Activated CD4-positive, alpha-beta T cell treated with anti-CD3 and anti-CD28 coated beads for 36 hours (primary cell): ENCODE measurements around the gene PLCXD1. TPM values are rescaled to one million over a fixed set of nuclear protein-coding genes. Genes with fewer than 3 reads are reported as not detected.
"Not testable (repeated sequence)": the region's sequence is repeated elsewhere in the genome, so short reads cannot be mapped to it uniquely, and the experiment has no call there.

Experiments used
- ATAC-seq: fragments of 200-7000 bp; cut with Tn5 transposase; one replicate; pipeline ENCODE4 v1.10.0; 2021; ENCODE audit warnings: mild to moderate bottlenecking, moderate library complexity
- CTCF ChIA-PET: fragments of 350-600 bp; sonication (Branson Sonifier 250); formaldehyde crosslinking; loops from one replicate; lab custom pipeline; 2021; ENCODE audit warnings: antibody characterized with exemption; lab: Charles Lee
- POLR2A ChIA-PET: fragments of 350-600 bp; sonication (Branson Sonifier 250); formaldehyde crosslinking; loops from one replicate; lab custom pipeline; 2021; ENCODE audit warnings: antibody characterized with exemption, inconsistent platforms; lab: Charles Lee
- DNase-seq: peaks from one replicate; pipeline ENCODE4 v3.0.0-alpha.2; 2020
- H3K27ac Mint-ChIP-seq: one replicate; pipeline ENCODE4 v1.8.0; 2021; ENCODE audit warnings: mixed read lengths
- H3K27me3 Mint-ChIP-seq: one replicate; pipeline ENCODE4 v1.8.0; 2021; ENCODE audit warnings: mixed read lengths
- H3K36me3 Mint-ChIP-seq: one replicate; pipeline ENCODE4 v1.8.0; 2021; ENCODE audit warnings: low read depth, mixed read lengths
- H3K4me1 Mint-ChIP-seq: one replicate; pipeline ENCODE4 v1.8.0; 2021; ENCODE audit warnings: mixed read lengths
- H3K4me3 Mint-ChIP-seq: one replicate; pipeline ENCODE4 v1.8.0; 2021; ENCODE audit warnings: mild to moderate bottlenecking, moderate library complexity, mixed read lengths
- H3K9me3 Mint-ChIP-seq: one replicate; pipeline ENCODE4 v1.8.0; 2021; ENCODE audit warnings: low read depth, mixed read lengths
- intact Hi-C, 2 experiments: fragments of 100-400 bp; cut with DNase I in 1 of 2; cut with micrococcal nuclease in 1 of 2; formaldehyde crosslinking; loops; one replicate each; pipeline versions ENCODE4 v1.14.2 to v1.15.1; 2022 to 2024; cut with DNase I, micrococcal nuclease
- total RNA-seq, 2 experiments: library from RNA; stranded (reverse); gene quantifications; one replicate each; pipeline ENCODE4 v1.2.3, GENCODE V29; 2021

The PLCXD1 gene
- total RNA-seq, 2 experiments from 2014 or later, result 92.8 to 127 TPM

DNA sequence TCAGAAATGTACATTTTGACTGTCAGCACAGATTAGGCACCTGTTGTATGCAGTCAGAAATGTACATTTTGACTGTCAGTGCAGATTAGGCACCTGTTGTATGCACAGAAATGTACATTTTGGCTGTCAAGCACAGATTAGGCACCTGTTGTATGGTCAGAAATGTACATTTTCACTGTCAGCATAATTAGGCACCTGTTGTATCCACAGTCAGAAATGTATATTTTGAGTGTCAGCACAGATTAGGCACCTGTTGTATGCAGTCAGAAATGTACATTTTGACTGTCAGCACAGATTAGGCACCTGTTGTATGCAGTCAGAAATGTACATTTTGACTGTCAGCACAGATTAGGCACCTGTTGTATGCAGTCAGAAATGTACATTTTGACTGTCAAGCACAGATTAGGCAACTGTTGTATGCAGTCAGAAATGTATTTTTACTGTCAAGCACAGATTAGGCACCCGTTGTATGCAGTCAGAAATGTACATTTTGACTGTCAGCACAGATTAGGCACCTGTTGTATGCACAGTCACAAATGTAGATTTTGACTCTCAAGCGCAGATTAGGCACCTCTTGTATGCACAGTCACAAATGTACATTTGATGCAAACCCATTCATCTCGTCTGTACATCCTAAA, 25.6 kb downstream of the PLCXD1 start:
- H3K4me3 Mint-ChIP-seq, intact Hi-C loops, H3K9me3 Mint-ChIP-seq, POLR2A ChIA-PET, DNase-seq, H3K27me3 Mint-ChIP-seq, H3K4me1 Mint-ChIP-seq, ATAC-seq, CTCF ChIA-PET, H3K27ac Mint-ChIP-seq: not testable (repeated sequence)
- peaks cover 45% of the 10 kb centered on the region for H3K36me3 Mint-ChIP-seq

DNA sequence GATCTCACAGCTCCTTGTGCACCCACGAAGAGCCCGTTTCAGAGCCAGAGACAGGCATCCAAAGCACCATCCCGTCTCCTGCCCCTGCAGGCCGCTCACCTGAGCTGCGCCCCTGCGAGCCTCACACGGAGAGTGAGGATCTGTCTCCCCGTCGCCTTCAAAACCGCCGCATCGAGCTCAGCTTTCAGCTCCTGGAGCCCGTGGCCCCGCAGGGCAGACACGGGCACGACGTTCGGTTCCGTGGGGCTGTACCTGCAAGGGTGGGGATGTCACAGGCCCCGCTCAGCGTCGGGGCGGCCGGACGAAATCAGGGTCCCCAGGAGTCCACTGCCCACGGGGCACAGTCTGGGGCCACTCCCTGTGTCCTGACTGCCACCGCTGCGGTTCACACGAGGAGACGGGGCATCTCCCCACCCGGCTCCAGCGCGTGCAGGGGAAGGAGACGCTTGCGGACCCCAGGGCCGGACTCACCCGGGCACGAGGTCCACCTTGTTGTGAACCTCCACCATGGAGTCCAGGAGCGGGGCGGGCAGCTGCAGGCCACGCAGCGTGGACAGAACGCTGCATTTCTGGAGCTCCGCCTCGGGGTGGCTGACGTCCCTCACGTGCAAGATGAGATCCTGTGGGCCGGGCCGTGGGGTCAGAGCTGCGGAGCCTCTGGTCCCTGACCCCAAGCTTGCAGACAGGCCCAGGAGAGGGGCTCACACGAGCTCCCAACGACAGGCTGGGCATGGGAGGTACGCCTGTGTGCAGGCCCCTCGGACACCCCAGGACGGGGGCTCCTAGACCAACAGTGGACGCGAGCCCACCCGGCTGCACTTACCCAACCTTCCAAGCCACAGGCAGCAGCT, 26.3 kb downstream of the PLCXD1 start:
- Mint-ChIP-seq H3K27me3 (no peaks in the 10 kb centered on the region), H3K27ac (no peak overlapping the region), H3K9me3 (no peaks in the 10 kb centered on the region), H3K4me3 (no peak overlapping the region), H3K4me1 (no peaks in the 10 kb centered on the region), H3K36me3 (peaks cover 43% of the 10 kb centered on the region)
- POLR2A ChIA-PET, result no interaction called here
- ATAC-seq, result no peak
- peak; percentile 7 for DNase-seq
- CTCF ChIA-PET, result no interaction called here
- intact Hi-C loops, result no loop called here

DNA sequence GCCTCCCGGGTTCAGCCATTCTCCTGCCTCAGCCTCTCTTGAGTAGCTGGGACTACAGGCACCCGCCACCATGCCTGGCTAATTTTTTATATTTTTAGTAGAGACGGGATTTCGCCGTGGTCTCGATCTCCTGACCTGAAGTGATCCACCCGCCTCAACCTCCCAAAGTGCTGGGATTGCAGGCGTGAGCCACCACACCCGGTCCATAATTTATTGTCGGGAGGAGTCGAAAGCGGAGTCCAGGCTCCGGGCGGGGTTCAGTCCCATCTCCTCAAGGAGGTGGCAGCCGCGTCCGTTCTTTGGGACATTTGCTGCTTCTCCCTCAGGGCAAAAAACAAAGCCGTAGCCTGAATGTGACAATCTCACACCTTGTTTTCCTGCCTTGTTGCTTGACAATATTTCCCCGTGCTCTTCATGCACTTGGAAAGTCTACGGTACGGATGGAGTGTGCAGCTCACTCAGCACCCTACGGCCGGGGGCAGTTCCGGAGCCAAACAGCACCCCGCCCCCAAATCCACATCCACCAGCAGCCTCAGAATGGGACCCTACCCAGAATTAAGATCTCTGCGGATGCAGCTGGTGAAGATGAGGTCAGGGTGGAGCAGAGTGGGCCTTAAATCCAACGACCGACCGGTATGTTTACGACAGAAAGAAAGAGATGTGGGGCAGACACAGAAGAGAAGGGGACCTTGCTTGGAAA, 27.8 kb downstream of the PLCXD1 start:
- no peak overlapping the region for H3K27ac Mint-ChIP-seq
- no peaks in the 10 kb centered on the region for H3K4me1 Mint-ChIP-seq
- ATAC-seq (no peak), DNase-seq (peak; percentile 3)
- H3K4me3 Mint-ChIP-seq, result no peak overlapping the region
- ChIA-PET POLR2A (no interaction called here), CTCF (no interaction called here)
- H3K9me3 Mint-ChIP-seq, result no peaks in the 10 kb centered on the region
- H3K36me3 Mint-ChIP-seq, result peaks cover 42% of the 10 kb centered on the region
- no peaks in the 10 kb centered on the region for H3K27me3 Mint-ChIP-seq
- intact Hi-C loops, result no loop called here

DNA sequence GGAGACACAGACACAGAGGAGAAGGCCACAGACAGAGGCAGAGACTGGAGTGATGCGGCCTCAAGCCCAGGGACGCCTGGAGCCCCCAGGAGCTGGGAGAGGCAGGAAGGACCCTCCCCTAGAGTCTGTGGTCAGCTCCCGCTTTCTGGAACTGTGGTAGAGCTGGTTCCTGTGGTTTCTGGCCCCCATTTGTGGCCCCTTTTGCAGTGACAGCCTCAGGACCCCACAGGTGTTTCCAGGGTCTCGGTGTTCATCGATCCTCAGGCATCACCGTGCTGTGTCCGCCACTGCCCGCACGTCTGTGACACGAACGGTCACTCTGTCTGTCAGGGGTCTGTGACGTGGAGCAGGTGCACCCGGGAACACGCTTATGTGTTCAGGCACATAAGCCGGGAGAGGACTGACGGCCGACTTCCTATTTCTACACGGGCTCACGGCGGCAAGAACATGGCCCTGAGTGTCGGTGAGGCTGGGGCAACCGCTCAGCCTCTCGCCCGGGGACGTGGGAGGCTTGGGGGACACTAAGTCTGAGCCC, 29.5 kb downstream of the PLCXD1 start:
- Mint-ChIP-seq H3K9me3 (no peaks in the 10 kb centered on the region), H3K4me3 (no peak overlapping the region), H3K4me1 (no peaks in the 10 kb centered on the region), H3K27me3 (no peaks in the 10 kb centered on the region), H3K27ac (no peak overlapping the region), H3K36me3 (peaks cover 32% of the 10 kb centered on the region)
- ChIA-PET POLR2A (no interaction called here), CTCF (no interaction called here)
- no peak for ATAC-seq
- peak; percentile 3 for DNase-seq
- intact Hi-C loops, result no loop called here

DNA sequence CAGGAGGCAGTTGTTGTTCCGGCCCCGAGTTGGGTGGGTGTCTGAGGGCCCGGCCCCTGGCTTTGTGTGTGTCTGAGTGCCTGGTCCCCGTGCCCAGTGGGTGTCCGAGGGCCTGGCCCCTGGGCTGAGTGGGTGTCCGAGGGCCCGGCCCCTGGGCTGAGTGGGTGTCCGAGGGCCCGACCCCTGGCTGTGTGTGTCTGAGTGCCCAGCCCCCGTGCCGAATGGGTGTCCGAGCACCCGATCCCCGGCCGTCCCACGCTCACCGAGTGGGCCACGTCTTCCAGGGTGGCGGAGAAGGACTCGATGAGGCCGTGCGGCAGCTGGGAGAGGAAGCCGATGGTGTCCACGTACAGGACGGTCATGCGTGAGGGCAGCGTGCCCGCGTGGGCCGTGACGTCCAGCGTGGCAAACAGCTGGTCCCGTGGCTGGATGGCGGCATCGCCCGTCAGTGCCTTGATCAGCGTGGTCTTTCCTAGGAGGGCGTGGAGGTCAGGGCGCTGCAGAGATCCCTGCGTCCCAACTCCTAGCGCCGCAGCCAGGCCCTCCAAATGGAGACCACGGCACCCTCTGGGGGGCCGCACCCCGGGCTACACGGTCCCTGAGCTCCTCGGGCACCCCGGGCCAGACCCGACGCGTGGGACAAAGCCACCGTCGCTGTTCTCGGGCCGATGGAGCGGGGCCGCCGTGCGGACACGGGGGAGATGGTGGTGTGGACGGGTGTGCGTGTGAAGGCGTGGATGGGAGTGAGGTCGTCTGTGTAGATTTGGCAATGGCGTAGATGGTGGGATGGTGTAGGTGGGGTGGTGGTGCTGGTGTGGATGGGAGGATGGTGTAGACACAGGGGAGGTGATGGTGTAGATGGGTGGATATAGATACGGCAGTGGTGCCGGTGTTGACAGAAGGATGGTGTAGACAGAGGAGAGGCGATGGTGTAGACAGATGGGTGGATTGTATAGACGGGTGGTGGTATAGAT, 30.3 kb downstream of the PLCXD1 start:
- ATAC-seq, result no peak
- POLR2A ChIA-PET, result no interaction called here
- no peaks in the 10 kb centered on the region for H3K27me3 Mint-ChIP-seq
- peaks cover 26% of the 10 kb centered on the region for H3K36me3 Mint-ChIP-seq
- no peak overlapping the region for H3K27ac Mint-ChIP-seq
- intact Hi-C loops, result no loop called here
- H3K4me3 Mint-ChIP-seq, result no peak overlapping the region
- DNase-seq, result peak; percentile 3
- H3K9me3 Mint-ChIP-seq, result no peaks in the 10 kb centered on the region
- H3K4me1 Mint-ChIP-seq, result no peaks in the 10 kb centered on the region
- CTCF ChIA-PET, result no interaction called here

DNA sequence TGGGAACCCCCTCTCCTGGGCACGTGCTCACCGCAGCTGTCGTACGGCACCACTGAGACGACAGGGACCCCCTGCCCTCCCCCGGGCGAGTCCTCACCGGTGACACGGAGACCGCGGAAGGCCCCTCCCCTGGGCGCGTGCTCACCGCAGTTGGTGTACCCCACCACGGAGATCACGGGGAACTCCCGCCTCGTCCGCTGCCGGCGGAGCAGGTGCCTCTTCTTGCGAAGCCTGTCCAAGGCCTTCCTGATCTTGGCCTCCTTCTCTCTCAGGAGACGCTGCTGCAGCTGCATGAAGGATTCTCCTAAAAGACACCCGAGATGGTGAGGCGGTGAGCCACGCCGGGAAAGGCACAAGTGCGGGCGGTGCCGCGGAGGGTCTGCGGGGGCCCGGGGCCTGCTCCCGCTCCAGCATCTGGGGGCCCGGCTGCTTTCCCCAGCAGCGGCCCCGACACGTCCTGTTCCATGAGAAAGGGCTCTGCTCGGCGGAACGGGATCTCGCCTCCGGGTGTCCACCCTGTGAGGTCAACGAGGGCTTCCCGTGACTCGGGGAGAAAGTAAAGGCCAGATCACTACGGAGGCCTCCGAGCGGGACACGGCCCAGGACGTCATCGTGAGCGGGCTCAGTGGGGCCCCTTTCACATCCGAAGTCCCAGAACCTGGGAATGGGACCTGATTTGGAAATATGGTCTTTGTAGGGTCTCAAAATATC, 31.6 kb downstream of the PLCXD1 start:
- intact Hi-C loops, result no loop called here
- peaks cover 23% of the 10 kb centered on the region for H3K36me3 Mint-ChIP-seq

DNA sequence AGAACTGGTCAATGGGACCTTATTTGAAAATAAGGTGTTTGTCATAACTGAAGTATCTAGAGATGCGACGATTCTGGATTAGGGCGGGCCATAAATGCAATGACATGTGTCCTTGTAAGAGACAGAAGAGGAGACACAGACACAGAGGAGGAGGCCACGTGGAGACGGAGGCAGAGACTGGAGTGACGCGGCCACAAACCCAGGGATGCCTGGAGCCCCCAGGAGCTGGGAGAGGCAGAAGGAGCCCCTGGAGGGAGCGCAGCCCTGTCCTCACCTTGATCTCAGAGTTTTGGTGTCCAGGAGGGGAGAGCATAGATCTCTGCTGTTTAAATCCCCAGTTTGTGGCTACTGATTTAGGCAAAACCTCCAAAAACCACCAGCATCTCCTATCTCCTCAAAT, 32.4 kb downstream of the PLCXD1 start:
- ChIA-PET CTCF (no interaction called here), POLR2A (no interaction called here)
- no peak overlapping the region for H3K4me3 Mint-ChIP-seq
- ATAC-seq (no peak), DNase-seq (no peak)
- intact Hi-C loops, result no loop called here
- H3K4me1 Mint-ChIP-seq, result peaks cover 8% of the 10 kb centered on the region
- H3K27me3 Mint-ChIP-seq, result no peaks in the 10 kb centered on the region
- no peaks in the 10 kb centered on the region for H3K9me3 Mint-ChIP-seq
- H3K27ac Mint-ChIP-seq, result no peak overlapping the region
- H3K36me3 Mint-ChIP-seq, result peaks cover 18% of the 10 kb centered on the region

More for the DNA sequence above, 31.6 kb downstream of the PLCXD1 start:
- Mint-ChIP-seq H3K4me3 (no peak overlapping the region), H3K4me1 (peaks cover 4% of the 10 kb centered on the region), H3K9me3 (no peaks in the 10 kb centered on the region), H3K27ac (no peak overlapping the region), H3K27me3 (no peaks in the 10 kb centered on the region)
- ATAC-seq, result no peak
- ChIA-PET CTCF (no interaction called here), POLR2A (no interaction called here)
- DNase-seq, result no peak

DNA sequence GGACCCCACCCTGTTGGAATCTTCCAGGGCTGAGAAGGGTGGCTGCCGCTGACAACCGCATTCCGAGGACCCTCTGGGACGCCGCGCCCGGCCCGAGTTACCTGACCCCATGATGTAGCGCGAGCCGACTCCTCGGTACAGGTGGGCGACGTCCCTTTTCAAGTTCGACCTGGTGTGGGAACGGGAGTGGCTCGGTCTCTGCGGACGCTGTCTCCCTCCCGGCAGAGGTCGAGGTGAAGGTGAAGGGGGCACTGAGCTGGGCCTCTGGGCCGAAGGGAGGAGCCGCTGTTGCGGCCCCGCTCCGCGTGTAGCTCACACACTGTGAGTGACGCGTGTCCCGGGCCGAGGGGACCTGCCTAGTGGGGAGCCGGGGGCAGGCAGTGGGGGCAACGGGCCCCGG, 32.9 kb downstream of the PLCXD1 start:
- no peak overlapping the region for H3K27ac Mint-ChIP-seq
- DNase-seq, result no peak
- intact Hi-C loops, result no loop called here
- H3K9me3 Mint-ChIP-seq, result no peaks in the 10 kb centered on the region
- ChIA-PET POLR2A (no interaction called here), CTCF (no interaction called here)
- no peak for ATAC-seq
- no peaks in the 10 kb centered on the region for H3K27me3 Mint-ChIP-seq
- peaks cover 8% of the 10 kb centered on the region for H3K4me1 Mint-ChIP-seq
- H3K36me3 Mint-ChIP-seq, result peaks cover 18% of the 10 kb centered on the region
- no peak overlapping the region for H3K4me3 Mint-ChIP-seq

DNA sequence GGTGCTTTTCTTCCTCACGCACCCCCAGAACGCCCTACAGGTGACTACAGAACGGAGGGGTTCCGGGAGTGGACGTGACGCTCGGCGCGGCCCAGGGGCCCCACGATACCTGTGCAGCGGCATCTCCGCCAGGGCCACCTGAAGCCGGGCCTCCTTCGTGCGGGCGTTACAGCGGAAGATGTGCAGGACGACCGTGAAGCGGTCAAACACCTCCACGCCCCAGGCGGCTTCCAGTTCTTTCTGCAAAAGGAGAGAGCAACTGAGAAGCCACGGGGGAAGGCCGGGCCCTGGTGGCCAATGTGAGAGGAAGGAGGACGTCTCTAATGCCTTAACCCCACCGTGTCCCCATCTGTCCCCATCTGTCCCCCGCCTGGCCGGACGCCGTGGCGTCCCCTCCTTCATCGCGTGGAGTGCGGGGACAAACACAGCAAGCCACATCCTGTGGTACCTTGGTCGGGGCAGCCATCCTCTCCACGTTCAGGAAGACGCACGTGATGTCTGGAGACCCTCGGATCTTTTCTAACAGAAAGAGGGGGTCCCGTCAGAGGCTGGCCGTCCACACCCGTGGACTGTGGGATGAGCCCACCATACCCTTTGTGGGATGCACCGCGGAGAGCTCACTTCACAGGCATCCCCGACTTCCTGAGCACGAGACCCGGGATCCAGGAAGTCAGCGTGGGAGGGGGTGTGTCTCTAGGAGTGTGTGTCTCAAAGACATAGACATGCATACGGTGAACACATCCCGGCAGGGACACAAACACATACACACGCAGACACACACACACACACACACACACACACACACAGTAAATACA, 33.8 kb downstream of the PLCXD1 start:
- intact Hi-C loops, result no loop called here
- H3K9me3 Mint-ChIP-seq, result no peaks in the 10 kb centered on the region
- ChIA-PET CTCF (no interaction called here), POLR2A (no interaction called here)
- H3K27ac Mint-ChIP-seq, result no peak overlapping the region
- DNase-seq, result peak; percentile 4
- peaks cover 8% of the 10 kb centered on the region for H3K4me1 Mint-ChIP-seq
- no peak for ATAC-seq
- H3K36me3 Mint-ChIP-seq, result peaks cover 18% of the 10 kb centered on the region
- no peak overlapping the region for H3K4me3 Mint-ChIP-seq
- no peaks in the 10 kb centered on the region for H3K27me3 Mint-ChIP-seq
